HG03432 (cell line): ENCODE measurements around the gene CSK.

ENCODE experiments used
- ATAC-seq: cut with Tn5 transposase; IDR thresholded peaks from one replicate; pipeline ENCODE4 v1.9.1; 2021; ENCODE audit warnings: mild to moderate bottlenecking, moderate library complexity; ENCODE audit not compliant: unreplicated experiment

CSK gene

DNA sequence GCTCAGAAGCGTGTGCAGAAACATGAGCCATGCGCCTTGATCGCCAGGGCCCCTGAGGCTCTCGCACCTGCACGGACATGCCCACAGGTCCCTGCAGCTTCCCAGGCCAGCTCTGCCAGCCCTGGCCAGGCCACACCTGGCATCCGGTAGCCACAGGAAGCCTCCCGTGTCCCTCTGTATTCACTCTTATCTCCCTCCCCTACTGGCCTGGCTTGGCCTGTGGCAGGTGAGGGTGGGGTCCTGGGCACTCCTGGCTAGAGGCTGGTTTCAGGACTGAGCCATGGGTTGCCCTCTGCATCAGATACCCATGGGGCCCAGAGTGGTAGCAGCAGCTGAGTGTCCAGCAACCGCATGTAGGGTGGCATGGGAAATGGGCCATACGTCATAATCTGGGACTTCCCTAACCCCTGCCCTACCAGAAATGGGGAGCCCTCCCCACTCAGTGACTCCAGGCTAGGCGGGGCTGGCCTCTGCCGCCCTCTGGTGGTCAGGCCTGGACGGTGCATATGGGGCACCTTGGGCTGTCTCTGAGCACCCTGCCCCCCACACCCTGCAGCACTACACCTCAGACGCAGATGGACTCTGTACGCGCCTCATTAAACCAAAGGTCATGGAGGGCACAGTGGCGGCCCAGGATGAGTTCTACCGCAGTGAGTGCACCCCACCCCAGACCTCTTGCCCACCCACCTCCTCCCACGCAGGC, 18.1 kb downstream of the CSK start:
- ATAC-seq, result peak; percentile 68

DNA sequence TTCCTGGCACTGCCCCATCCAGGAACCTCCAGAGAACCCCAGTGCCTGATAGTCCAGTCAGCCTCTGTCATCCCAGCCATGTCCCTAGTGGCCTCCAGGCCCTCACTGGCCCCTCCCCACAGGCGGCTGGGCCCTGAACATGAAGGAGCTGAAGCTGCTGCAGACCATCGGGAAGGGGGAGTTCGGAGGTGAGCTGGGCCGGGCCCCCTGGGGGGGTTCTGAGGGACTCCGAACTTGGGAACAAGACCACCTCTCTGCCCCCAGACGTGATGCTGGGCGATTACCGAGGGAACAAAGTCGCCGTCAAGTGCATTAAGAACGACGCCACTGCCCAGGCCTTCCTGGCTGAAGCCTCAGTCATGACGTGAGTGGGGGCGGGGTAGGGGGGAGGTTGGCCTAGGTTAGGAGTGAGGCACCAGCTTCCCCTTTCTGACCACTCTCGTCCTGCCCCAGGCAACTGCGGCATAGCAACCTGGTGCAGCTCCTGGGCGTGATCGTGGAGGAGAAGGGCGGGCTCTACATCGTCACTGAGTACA, 18.7 kb downstream of the CSK start:
- ATAC-seq, result no peak

DNA sequence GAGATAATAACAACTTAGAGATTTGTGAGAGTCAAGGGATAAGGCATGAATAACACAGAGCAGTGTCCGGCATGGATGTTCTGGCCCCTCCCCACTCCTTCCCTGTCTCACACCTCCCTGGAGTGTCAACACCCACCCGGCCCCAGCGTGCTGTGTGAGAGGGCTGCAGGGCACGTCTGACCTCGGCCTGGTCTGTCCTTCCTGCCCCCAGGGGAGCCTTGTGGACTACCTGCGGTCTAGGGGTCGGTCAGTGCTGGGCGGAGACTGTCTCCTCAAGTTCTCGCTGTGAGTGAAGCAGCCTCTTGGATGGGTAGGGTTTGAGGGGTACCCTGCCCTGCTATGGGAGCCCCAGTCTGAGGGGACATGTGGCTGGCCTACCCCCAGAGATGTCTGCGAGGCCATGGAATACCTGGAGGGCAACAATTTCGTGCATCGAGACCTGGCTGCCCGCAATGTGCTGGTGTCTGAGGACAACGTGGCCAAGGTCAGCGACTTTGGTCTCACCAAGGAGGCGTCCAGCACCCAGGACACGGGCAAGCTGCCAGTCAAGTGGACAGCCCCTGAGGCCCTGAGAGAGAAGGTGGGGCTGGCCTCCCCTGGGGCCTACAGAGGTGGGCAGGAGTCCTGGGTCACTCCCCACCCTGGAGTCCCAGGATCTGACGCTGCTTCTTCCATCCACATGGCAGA, 19.6 kb downstream of the CSK start:
- no peak for ATAC-seq

DNA sequence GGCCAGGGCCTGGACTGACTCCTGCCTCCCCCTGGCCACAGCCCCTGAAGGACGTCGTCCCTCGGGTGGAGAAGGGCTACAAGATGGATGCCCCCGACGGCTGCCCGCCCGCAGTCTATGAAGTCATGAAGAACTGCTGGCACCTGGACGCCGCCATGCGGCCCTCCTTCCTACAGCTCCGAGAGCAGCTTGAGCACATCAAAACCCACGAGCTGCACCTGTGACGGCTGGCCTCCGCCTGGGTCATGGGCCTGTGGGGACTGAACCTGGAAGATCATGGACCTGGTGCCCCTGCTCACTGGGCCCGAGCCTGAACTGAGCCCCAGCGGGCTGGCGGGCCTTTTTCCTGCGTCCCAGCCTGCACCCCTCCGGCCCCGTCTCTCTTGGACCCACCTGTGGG, 20.4 kb downstream of the CSK start:
- no peak for ATAC-seq

DNA sequence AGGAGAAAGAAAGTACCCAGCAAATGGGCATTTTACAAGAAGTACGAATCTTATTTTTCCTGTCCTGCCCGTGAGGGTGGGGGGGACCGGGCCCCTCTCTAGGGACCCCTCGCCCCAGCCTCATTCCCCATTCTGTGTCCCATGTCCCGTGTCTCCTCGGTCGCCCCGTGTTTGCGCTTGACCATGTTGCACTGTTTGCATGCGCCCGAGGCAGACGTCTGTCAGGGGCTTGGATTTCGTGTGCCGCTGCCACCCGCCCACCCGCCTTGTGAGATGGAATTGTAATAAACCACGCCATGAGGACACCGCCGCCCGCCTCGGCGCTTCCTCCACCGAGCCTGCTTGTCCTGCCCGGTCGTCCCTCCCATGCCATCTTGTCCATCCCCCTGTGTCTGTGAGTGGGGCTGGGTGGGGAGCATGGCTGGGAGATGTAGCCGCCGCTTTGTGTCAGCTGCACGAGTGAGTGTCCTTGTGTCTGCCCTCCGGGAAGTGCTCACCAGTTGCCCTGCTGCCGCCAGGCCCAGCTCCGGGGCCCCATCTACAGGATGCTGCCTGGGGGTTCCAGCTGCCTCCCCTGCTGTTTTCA, 21.1 kb downstream of the CSK start:
- no peak for ATAC-seq

DNA sequence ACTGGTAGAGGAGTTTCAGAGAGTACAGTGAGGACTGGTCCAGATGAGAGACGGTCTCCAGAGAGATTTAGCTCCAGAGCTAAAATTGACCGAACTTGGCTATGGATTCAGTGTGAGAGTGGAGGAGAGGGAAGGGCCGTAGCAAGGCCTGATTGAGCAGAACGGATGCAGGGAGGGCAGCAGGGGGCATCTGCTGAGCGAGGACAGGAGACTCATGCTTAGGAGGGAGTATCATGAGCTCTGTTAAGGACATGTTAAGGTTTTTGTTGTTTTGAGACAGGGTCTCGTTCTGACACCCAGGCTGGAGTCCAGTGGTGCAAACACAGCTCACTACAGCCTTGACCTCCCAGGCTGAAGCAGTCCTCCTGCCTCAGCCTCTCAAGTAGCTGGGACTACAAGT, 23.1 kb downstream of the CSK start:
- ATAC-seq, result no peak

DNA sequence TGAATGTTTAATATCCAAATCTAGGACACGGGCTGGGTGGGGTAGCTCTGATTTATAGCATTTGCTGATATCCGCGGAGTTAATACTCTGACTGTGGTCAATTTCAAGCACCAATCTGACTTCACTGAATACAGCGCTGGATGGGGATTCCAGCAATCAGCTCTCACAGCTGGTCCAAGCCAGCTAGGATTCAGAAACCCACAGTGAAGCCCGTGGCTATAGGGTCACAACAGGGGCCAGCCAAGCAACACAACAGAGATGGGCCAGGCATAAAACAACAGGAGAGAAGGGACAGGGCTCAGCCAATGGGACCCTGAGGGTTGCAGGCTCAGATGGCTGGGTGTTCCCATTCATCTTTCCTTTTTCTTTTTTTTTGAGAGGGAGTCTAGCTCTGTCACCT, 25.4 kb downstream of the CSK start:
- ATAC-seq, result no peak

DNA sequence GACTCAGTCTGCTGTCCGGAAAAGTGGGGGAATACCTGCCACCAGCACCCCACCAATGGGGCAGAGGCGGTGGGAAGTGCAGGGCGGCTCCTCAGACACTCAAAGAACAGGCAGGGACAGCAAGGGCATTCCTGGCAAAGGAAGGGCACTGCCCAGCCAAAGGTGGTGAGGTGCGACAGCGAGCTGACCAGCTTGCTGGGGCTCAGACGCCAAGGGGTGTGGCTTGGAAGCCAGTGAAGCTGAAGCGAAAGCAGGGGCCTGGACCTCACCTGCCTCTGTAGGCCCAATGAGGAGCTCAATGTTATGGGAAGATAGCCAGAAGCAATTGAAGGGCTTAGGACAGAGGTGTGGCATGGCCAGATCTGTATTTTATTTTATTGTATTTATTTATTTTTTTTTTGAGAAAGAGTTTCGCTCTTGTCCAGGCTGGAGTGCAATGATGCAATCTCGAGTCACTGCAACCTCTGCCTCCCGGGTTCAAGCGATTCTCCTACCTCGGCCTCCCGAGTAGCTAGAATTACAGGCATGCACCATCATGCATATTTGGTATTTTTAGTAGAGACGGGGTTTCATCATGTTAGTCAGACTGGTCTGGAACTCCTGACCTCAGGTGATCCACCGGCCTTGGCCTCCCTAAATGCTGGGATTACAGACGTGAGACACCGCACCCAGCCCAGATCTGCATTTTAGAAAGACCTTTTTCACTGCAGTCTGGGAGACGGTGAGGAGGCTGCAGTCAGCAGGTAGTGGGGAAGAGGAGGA, 26.4 kb downstream of the CSK start:
- ATAC-seq, result no peak

DNA sequence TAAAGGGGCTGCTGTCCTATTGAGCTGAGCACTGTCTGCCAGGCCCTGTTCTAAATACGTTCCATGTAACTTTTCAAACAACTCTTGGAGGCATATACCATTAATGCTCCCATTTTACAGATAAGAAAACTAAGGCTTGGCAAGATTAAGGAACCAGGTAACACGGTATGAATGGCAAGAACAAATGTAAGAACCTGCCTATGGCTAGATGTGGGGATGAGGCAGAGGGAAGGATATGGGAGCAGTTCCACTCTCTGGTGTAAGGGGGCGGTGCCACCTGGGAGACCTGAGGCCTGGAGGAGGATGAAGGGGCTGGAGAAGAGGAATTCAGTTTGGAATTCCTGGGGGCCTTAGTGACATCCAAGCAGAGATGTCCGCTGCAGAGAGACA, 27.0 kb downstream of the CSK start:
- no peak for ATAC-seq

DNA sequence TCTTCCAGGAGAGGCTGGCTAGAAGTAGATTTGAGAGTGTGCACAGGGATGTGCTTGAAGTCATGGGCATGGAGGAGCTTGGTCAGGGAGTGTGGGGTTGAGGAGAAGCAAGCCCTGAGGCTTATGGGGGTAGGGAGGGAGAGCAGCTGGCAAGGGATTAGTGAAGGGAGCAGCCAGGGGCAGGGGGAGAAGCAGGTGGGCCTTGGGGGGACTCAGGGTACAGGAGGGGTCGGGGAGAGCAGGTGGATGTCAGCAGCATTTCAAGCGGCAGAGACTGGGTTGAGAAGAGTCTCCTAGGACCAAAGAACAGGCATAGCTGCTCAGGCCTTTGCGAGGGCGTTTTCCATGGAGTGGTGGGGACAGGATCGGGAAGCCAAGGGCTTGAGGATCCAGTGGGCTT, 27.4 kb downstream of the CSK start:
- ATAC-seq, result no peak

DNA sequence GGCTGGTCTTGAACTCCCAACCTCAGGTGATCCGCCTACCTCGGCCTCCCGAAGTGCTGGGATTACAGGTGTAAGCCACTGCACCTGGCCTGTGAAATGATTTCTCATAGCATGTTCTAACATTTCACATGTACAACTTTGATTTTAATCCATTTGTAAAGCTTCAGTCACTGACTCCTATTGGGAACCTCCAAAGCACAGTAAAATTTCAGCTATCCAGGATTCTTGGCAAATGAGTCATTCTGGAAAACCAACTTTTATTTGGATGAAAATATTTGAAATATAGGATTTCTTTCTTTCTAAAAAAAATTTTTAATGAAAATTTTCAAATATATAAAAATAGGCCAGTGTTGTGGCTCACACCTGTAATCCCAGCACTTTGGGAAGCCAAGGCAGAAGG, 28.1 kb downstream of the CSK start:
- no peak for ATAC-seq

DNA sequence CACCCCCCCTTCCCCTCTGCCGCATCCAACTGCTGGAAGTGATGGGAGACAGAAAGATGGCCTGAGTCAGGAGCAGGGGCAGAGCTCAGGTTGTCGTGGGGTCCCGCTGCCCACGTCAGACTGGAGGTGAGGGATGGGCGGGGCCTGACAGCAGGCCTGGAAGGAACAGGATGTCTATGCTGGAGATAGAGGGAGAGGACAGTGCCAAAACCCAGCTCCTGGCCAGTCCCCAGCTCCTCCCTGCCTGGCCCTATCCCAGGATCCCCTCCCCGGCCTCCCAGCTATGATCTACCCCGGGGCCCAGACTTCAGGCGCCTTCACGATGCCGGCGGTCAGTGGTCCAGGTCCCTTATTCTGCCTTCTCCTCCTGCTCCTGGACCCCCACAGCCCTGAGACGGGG, 30.7 kb downstream of the CSK start, which contains the start of gene LMAN1L:
TSS of gene LMAN1L (plus strand) at position 303 of the 400 bp plus-strand sequence. CDS start at position 323, 20 bp downstream.
- ATAC-seq, result no peak

DNA sequence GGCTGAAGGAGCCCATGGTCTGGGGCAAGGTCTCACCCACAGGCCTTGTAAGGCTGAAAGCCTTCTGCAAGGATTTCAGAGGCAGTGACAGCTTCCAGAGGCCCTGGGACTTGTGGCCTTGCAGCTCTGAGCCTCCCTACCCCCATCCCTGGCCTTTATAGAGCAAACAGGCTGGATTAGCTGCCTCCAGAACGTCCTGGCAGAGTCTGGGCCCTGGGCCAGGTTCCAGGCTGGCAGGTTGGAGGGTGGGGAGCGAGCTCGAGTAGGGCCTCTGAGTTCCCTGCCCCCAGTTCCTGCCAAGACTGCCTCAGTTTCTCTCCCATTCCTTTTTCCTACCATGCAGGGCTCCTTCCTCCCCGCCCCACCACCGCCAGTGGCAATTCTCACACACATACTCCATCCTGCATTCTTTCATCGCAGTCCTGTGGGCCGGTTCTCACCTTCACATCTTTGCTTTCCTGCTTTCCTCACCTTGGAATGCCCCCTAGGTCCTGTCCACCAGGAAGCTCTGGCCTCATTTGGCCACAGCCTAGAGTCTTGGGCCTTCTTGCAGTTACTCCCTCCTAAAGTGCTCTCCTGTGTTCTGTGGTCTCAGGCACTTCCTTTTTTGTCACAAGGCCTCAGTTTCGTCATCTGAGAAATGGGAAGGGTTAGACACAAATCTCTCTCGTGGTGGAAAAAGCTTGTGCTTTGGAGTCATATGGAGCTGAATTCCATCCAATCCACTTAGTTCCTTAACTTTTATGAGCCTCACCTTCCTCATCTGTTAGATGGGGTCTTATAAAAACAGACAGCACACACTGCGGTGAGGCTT, 33.4 kb downstream of the CSK start:
- no peak for ATAC-seq

DNA sequence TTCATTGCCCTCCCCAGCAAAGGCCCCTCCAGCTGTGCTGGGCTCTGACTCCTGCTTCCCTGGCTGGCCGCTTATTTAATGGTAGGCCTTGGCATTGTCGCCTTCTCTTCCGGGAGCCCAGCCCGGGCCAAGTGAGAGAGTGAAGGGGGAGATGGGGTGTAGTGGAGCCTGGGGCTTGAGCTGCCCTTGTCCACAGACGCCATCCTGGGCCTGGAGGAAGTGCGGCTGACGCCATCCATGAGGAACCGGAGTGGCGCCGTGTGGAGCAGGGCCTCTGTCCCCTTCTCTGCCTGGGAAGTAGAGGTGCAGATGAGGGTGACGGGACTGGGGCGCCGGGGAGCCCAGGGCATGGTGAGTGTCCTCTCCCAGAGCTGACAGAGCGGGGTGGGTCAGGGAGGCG, 34.1 kb downstream of the CSK start:
- no peak for ATAC-seq

DNA sequence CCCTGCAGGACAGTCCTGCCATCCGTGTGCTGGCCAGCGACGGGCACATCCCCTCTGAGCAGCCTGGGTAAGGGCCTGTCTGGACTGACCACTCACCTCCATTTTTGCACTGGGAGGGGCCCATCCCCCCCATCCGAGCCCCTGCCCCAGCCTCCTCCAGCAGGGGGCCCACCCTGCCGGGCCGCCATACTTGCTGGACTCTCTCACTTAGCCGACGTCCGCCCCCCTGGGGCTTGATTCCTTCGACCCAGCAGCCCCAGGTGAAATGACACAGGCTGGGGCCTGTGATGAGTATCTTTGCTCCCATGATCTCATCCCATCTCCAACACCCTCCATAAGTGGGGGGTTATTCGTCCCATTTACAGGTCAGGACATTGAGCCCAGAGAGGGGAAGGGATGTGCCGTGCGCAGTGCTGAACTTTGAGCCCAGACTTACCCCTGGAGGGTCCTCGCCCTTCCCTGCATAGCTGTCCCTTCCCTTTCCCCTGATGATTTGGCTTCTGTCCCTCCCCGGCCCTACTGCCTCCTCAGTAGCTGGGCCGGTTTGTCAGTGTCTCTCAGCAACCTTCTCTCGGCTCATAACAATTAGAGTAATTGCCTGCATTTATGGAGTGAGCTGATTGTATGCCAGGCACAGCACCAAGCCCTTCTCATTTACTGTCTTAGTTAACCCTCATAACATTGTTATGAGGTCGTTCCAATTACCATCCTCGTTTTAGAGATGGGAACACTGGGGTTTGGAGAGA, 34.9 kb downstream of the CSK start:
- no peak for ATAC-seq

DNA sequence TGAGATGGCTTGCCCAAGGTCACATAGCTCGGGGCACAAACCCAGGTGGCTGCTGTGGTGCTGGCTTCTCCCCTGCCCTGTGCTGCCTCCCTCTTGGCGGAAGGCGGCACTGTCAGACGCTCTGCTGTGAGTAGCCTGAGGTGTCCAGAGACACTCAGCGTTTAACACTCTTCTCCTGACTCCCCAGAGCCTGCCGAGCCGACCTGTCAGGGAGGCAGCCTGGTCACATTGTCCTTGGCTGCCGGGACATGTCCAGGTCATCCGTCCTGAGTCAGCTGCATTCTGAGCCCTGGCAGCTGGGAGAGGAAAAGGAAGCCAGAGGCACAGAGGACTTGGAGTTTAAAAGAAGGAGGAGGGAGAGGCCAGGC, 35.5 kb downstream of the CSK start:
- ATAC-seq, result no peak

DNA sequence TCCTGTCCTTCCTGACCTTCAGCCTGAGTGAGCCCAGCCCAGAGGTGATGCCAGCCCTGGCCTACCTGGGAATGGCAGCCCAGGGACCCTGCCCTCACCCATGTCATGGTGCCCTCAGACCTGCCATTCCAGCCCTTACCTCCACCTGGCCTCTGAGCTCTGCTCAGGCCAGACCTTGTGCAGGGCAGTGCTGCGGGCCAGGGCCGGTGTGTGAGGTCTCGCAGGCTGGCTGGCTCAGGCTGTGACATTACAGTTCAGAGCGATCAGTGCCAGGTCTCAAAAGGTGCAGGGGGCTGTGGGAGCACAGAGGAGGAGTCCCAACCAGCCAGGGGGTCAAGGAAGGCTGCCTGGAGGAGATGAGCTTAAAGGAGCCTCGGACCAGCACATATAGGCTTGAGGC, 38.2 kb downstream of the CSK start:
- ATAC-seq, result no peak

DNA sequence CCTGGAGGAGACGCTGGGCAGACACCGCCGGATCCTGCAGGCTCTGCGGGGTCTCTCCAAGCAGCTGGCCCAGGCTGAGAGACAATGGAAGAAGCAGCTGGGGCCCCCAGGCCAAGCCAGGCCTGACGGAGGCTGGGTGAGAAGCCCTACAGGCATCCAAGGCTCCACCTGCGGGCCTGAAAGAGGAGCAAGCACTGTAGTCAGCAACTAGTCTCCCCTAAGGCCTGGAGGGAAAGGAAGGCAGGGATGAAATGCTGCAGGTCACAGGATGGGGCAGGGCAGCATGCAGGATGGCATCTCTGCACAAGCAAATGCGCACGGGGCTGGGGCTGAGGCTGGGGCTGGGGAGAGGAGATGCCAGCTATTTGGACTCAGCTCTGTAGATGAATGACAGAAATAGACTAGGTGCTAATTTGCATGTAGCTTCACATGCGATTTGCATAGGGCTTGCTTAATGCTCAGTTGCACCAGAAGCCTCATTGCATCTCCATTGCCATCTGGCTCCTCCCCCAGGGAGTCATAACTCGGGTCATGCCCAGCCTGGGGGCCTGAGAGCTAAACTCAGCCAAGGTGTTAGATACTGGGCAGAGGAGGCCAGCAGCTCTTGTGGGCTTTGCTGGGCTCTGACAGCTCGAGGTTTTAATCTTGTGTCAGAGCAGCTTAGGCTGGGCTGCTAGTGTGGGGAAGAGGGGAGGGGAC, 39.4 kb downstream of the CSK start:
- ATAC-seq, result peak; percentile 68

DNA sequence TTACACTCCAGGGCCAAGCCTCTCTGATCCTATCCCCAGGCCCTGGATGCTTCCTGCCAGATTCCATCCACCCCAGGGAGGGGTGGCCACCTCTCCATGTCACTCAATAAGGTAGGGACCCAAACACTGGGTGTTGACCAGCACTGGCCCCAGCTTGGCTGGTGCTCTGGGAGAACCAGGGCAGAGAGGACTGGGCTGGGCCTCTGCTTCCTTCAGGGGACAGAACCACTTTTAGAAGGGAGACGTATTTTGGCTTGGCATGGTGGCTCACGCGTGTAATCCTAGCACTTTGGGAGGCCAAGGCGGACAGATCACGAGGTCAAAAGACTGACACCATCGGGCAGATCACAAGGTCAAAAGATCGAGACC, 39.9 kb downstream of the CSK start:
- no peak for ATAC-seq
